SK-N-SH (cell line): ENCODE results near the gene DGCR8.

Experiments
- CTCF ChIP-seq: fragments of 200-600 bp; sonication (generic); IDR thresholded peaks from 2 replicates; pipeline ENCODE4 v1.6.1; 2017; ENCODE audit warnings: antibody characterized with exemption, mild to moderate bottlenecking, moderate library complexity
- EZH2phosphoT487 ChIP-seq: fragments of 200-600 bp; sonication (generic); IDR thresholded peaks from 2 replicates; pipeline ENCODE4 v1.6.1; 2017; ENCODE audit warnings: low read depth, mixed run types, mild to moderate bottlenecking, antibody characterized with exemption, moderate library complexity, borderline replicate concordance
- GATA2 ChIP-seq: sonication (generic); formaldehyde crosslinking; IDR thresholded peaks from 2 replicates; pipeline ENCODE4 v1.5.0; 2020; ENCODE audit warnings: mild to moderate bottlenecking, missing genetic modification reagents
- MAX ChIP-seq: IDR thresholded peaks from 2 replicates; pipeline ENCODE4 v1.4.0; 2012; ENCODE audit warnings: low read depth
- MXI1 ChIP-seq: IDR thresholded peaks from 2 replicates; pipeline ENCODE4 v1.6.1; 2012; ENCODE audit warnings: mild to moderate bottlenecking, low read depth, low read length, improper control_type of control experiment
- NRF1 ChIP-seq: IDR thresholded peaks from 2 replicates; pipeline ENCODE4 v1.6.1; 2012; ENCODE audit warnings: low read depth, mild to moderate bottlenecking, low read length
- RCOR1 ChIP-seq: fragments of 150-350 bp; IDR thresholded peaks from 2 replicates; pipeline ENCODE4 v1.6.1; 2017; ENCODE audit warnings: antibody characterized with exemption, low read length
- REST ChIP-seq: IDR thresholded peaks from 2 replicates; pipeline ENCODE4 v1.6.1; 2012; ENCODE audit warnings: mild to moderate bottlenecking, low read depth, low read length, moderate library complexity
- RXRA ChIP-seq: IDR thresholded peaks from 2 replicates; pipeline ENCODE4 v1.4.0; 2012; ENCODE audit warnings: low read depth, mild to moderate bottlenecking, borderline replicate concordance
- SIN3A ChIP-seq: IDR thresholded peaks from 2 replicates; pipeline ENCODE4 v1.6.1; 2012; ENCODE audit warnings: low read depth, mild to moderate bottlenecking, low read length, moderate library complexity, borderline replicate concordance
- SMC3 ChIP-seq: IDR thresholded peaks from 2 replicates; pipeline ENCODE4 v1.6.1; 2012; ENCODE audit warnings: low read depth, low read length, improper control_type of control experiment
- TAF1 ChIP-seq: IDR thresholded peaks from 2 replicates; pipeline ENCODE4 v1.6.1; 2012; ENCODE audit warnings: low read depth, mild to moderate bottlenecking, low read length, moderate library complexity, borderline replicate concordance
- USF2 ChIP-seq: fragments of 150-350 bp; IDR thresholded peaks from 2 replicates; pipeline ENCODE4 v1.6.1; 2017; ENCODE audit warnings: antibody characterized with exemption, low read length, low read depth, borderline replicate concordance
- YY1 ChIP-seq: IDR thresholded peaks from 2 replicates; pipeline ENCODE4 v1.4.0; 2012; ENCODE audit warnings: low read depth, mild to moderate bottlenecking

GRCh38 chr22:20140521-20140964 is 60.5 kb downstream of the DGCR8 start:
- TF ChIP-seq CTCF (no peak), REST (no peak), YY1 (no peak), MXI1 (no peak), NRF1 (no peak), EZH2phosphoT487 (no peak), SMC3 (no peak), TAF1 (no peak), SIN3A (no peak), MAX (no peak), RXRA (no peak), USF2 (no peak), GATA2 (CRISPR knock-in tag) (no peak), RCOR1 (no peak)
